ENCODE data around the gene UAP1. TPM values are rescaled to one million over a fixed set of nuclear protein-coding genes. Genes with fewer than 3 reads are reported as not detected.
"Not testable (repeated sequence)": the region's sequence is repeated elsewhere in the genome, so short reads cannot be mapped to it uniquely, and the experiment has no call there.

UAP1 gene
- total and polyA plus RNA-seq, 9 donors, result 26.5 to 42.2 (median 30.3) TPM

GRCh38 chr1:162562470-162562828 lies 927 bp downstream of the UAP1 start:
- H3K36me3 ChIP-seq (ENCODE audit: control insufficient read depth, insufficient read depth, low read length), result peaks cover 8% of the 10 kb centered on the region
- H3K4me1 ChIP-seq (ENCODE audit: control insufficient read depth, insufficient read depth, low read length), result peaks cover 11% of the 10 kb centered on the region
- DNase-seq, result peak; percentile 75
- H3K4me3 ChIP-seq (ENCODE audit: low read length), result peak overlapping the region; percentile 89
- peak overlapping the region; percentile 93 for H3K27ac ChIP-seq (ENCODE audit: low read length)
- no peaks in the 10 kb centered on the region for H3K9me3 ChIP-seq (replicated peaks; ENCODE audit: control insufficient read depth, low read depth, low read length)
- 20% methylated on average over 2 of the region's 5 CpGs for WGBS (ENCODE audit: insufficient coverage)
- H3K27me3 ChIP-seq (ENCODE audit: control insufficient read depth, insufficient read depth, low read length), result no peaks in the 10 kb centered on the region

GRCh38 chr1:162564762-162565218 lies 3.3 kb downstream of the UAP1 start:
- no CpG with 5 or more reads among the region's 5 CpGs for WGBS (ENCODE audit: insufficient coverage)
- H3K9me3 ChIP-seq (replicated peaks; ENCODE audit: control insufficient read depth, low read depth, low read length), result no peaks in the 10 kb centered on the region
- no peak overlapping the region for H3K27ac ChIP-seq (ENCODE audit: low read length)
- peaks cover 10% of the 10 kb centered on the region for H3K36me3 ChIP-seq (ENCODE audit: control insufficient read depth, insufficient read depth, low read length)
- no peak for DNase-seq
- peaks cover 11% of the 10 kb centered on the region for H3K4me1 ChIP-seq (ENCODE audit: control insufficient read depth, insufficient read depth, low read length)
- no peaks in the 10 kb centered on the region for H3K27me3 ChIP-seq (ENCODE audit: control insufficient read depth, insufficient read depth, low read length)
- no peak overlapping the region for H3K4me3 ChIP-seq (ENCODE audit: low read length)

- Histone ChIP-seq H3K27me3 (ENCODE audit: control insufficient read depth, insufficient read depth, low read length) (no peaks in the 10 kb centered on the region), H3K36me3 (ENCODE audit: control insufficient read depth, insufficient read depth, low read length) (peaks cover 10% of the 10 kb centered on the region), H3K4me3 (ENCODE audit: low read length) (no peak overlapping the region), H3K4me1 (ENCODE audit: control insufficient read depth, insufficient read depth, low read length) (peaks cover 11% of the 10 kb centered on the region), H3K9me3 (replicated peaks; ENCODE audit: control insufficient read depth, low read depth, low read length) (no peaks in the 10 kb centered on the region), H3K27ac (ENCODE audit: low read length) (no peak overlapping the region)
- no peak for DNase-seq
Measured at GRCh38 chr1:162565460-162565859, 3.9 kb downstream of the UAP1 start.

GRCh38 chr1:162566870-162567269 lies 5.3 kb downstream of the UAP1 start:
- H3K4me1 ChIP-seq (ENCODE audit: control insufficient read depth, insufficient read depth, low read length), result peaks cover 5% of the 10 kb centered on the region
- H3K4me3 ChIP-seq (ENCODE audit: low read length), result no peak overlapping the region
- no peak for DNase-seq
- H3K36me3 ChIP-seq (ENCODE audit: control insufficient read depth, insufficient read depth, low read length), result peaks cover 10% of the 10 kb centered on the region
- no peaks in the 10 kb centered on the region for H3K27me3 ChIP-seq (ENCODE audit: control insufficient read depth, insufficient read depth, low read length)
- no peak overlapping the region for H3K27ac ChIP-seq (ENCODE audit: low read length)
- 100% methylated on average over 1 of the region's 1 CpG for WGBS (ENCODE audit: insufficient coverage)
- no peaks in the 10 kb centered on the region for H3K9me3 ChIP-seq (replicated peaks; ENCODE audit: control insufficient read depth, low read depth, low read length)

GRCh38 chr1:162568802-162569201 lies 7.3 kb downstream of the UAP1 start:
- Histone ChIP-seq H3K9me3 (replicated peaks; ENCODE audit: control insufficient read depth, low read depth, low read length) (no peaks in the 10 kb centered on the region), H3K27ac (ENCODE audit: low read length) (no peak overlapping the region), H3K4me3 (ENCODE audit: low read length) (no peak overlapping the region), H3K4me1 (ENCODE audit: control insufficient read depth, insufficient read depth, low read length) (no peaks in the 10 kb centered on the region), H3K36me3 (ENCODE audit: control insufficient read depth, insufficient read depth, low read length) (peaks cover 10% of the 10 kb centered on the region), H3K27me3 (ENCODE audit: control insufficient read depth, insufficient read depth, low read length) (no peaks in the 10 kb centered on the region)
- DNase-seq, result no peak
- no CpG with 5 or more reads among the region's 4 CpGs for WGBS (ENCODE audit: insufficient coverage)

- no CpG with 5 or more reads among the region's 1 CpG for WGBS (ENCODE audit: insufficient coverage)
- Histone ChIP-seq H3K9me3 (replicated peaks; ENCODE audit: control insufficient read depth, low read depth, low read length) (no peaks in the 10 kb centered on the region), H3K4me3 (ENCODE audit: low read length) (no peak overlapping the region), H3K27ac (ENCODE audit: low read length) (no peak overlapping the region), H3K36me3 (ENCODE audit: control insufficient read depth, insufficient read depth, low read length) (peaks cover 10% of the 10 kb centered on the region), H3K27me3 (ENCODE audit: control insufficient read depth, insufficient read depth, low read length) (no peaks in the 10 kb centered on the region), H3K4me1 (ENCODE audit: control insufficient read depth, insufficient read depth, low read length) (no peaks in the 10 kb centered on the region)
- DNase-seq, result no peak
Measured at GRCh38 chr1:162570718-162571117, 9.2 kb downstream of the UAP1 start.

- H3K36me3 ChIP-seq (ENCODE audit: control insufficient read depth, insufficient read depth, low read length); H3K9me3 ChIP-seq (replicated peaks; ENCODE audit: control insufficient read depth, low read depth, low read length); DNase-seq; H3K4me3 ChIP-seq (ENCODE audit: low read length); H3K4me1 ChIP-seq (ENCODE audit: control insufficient read depth, insufficient read depth, low read length); H3K27me3 ChIP-seq (ENCODE audit: control insufficient read depth, insufficient read depth, low read length); H3K27ac ChIP-seq (ENCODE audit: low read length): not testable (repeated sequence)
- WGBS (ENCODE audit: insufficient coverage), result 90% methylated on average over 6 of the region's 7 CpGs
Measured at GRCh38 chr1:162571121-162571520, 9.6 kb downstream of the UAP1 start.

GRCh38 chr1:162571696-162572095 lies 10.2 kb downstream of the UAP1 start:
- H3K4me1 ChIP-seq (ENCODE audit: control insufficient read depth, insufficient read depth, low read length), result no peaks in the 10 kb centered on the region
- H3K27me3 ChIP-seq (ENCODE audit: control insufficient read depth, insufficient read depth, low read length), result no peaks in the 10 kb centered on the region
- peaks cover 6% of the 10 kb centered on the region for H3K36me3 ChIP-seq (ENCODE audit: control insufficient read depth, insufficient read depth, low read length)
- H3K27ac ChIP-seq (ENCODE audit: low read length), result no peak overlapping the region
- H3K9me3 ChIP-seq (replicated peaks; ENCODE audit: control insufficient read depth, low read depth, low read length), result no peaks in the 10 kb centered on the region
- WGBS (ENCODE audit: insufficient coverage), result no CpG with 5 or more reads among the region's 1 CpG
- H3K4me3 ChIP-seq (ENCODE audit: low read length), result no peak overlapping the region
- no peak for DNase-seq

- Histone ChIP-seq H3K36me3 (ENCODE audit: control insufficient read depth, insufficient read depth, low read length) (peaks cover 9% of the 10 kb centered on the region), H3K4me3 (ENCODE audit: low read length) (no peak overlapping the region), H3K27me3 (ENCODE audit: control insufficient read depth, insufficient read depth, low read length) (no peaks in the 10 kb centered on the region), H3K9me3 (replicated peaks; ENCODE audit: control insufficient read depth, low read depth, low read length) (no peaks in the 10 kb centered on the region), H3K4me1 (ENCODE audit: control insufficient read depth, insufficient read depth, low read length) (peaks cover 4% of the 10 kb centered on the region), H3K27ac (ENCODE audit: low read length) (no peak overlapping the region)
- no peak for DNase-seq
- WGBS (ENCODE audit: insufficient coverage), result no CpG with 5 or more reads among the region's 1 CpG
Measured at GRCh38 chr1:162573136-162573535, 11.6 kb downstream of the UAP1 start.

- H3K4me1 ChIP-seq (ENCODE audit: control insufficient read depth, insufficient read depth, low read length), result peaks cover 4% of the 10 kb centered on the region
- peaks cover 14% of the 10 kb centered on the region for H3K36me3 ChIP-seq (ENCODE audit: control insufficient read depth, insufficient read depth, low read length)
- H3K4me3 ChIP-seq (ENCODE audit: low read length), result no peak overlapping the region
- DNase-seq, result peak; percentile 92
- no peaks in the 10 kb centered on the region for H3K27me3 ChIP-seq (ENCODE audit: control insufficient read depth, insufficient read depth, low read length)
- 14% methylated on average over 1 of the region's 4 CpGs for WGBS (ENCODE audit: insufficient coverage)
- peak overlapping the region; percentile 67 for H3K27ac ChIP-seq (ENCODE audit: low read length)
- no peaks in the 10 kb centered on the region for H3K9me3 ChIP-seq (replicated peaks; ENCODE audit: control insufficient read depth, low read depth, low read length)
Measured at GRCh38 chr1:162578071-162578700, 16.7 kb downstream of the UAP1 start.

GRCh38 chr1:162578936-162579335 lies 17.4 kb downstream of the UAP1 start:
- Histone ChIP-seq H3K4me3 (ENCODE audit: low read length) (no peak overlapping the region), H3K9me3 (replicated peaks; ENCODE audit: control insufficient read depth, low read depth, low read length) (no peaks in the 10 kb centered on the region), H3K4me1 (ENCODE audit: control insufficient read depth, insufficient read depth, low read length) (peaks cover 4% of the 10 kb centered on the region), H3K27ac (ENCODE audit: low read length) (peak overlapping the region; percentile 67), H3K27me3 (ENCODE audit: control insufficient read depth, insufficient read depth, low read length) (no peaks in the 10 kb centered on the region), H3K36me3 (ENCODE audit: control insufficient read depth, insufficient read depth, low read length) (peaks cover 14% of the 10 kb centered on the region)
- WGBS (ENCODE audit: insufficient coverage), result no CpG with 5 or more reads among the region's 1 CpG
- no peak for DNase-seq
